ENCODE data around the gene KIAA0930.

- TF ChIP-seq CTCF (IDR thresholded peaks at IDR 0.05; ENCODE audit: low read length) (no peak), EZH2 (IDR thresholded peaks at IDR 0.05; ENCODE audit: borderline replicate concordance, low read length) (no peak)
Observed at GRCh38 chr22:45227645-45228400, 12.9 kb downstream of the KIAA0930 start.
